ENCODE results near the gene ENPP1. TPM values are rescaled to one million over a fixed set of nuclear protein-coding genes. Genes with fewer than 3 reads are reported as not detected.

ENPP1 gene
- total and polyA plus RNA-seq, 2 of the 4 experiments (the other 2 are of a cell fraction), result 10.9 to 38.9 TPM

DNA sequence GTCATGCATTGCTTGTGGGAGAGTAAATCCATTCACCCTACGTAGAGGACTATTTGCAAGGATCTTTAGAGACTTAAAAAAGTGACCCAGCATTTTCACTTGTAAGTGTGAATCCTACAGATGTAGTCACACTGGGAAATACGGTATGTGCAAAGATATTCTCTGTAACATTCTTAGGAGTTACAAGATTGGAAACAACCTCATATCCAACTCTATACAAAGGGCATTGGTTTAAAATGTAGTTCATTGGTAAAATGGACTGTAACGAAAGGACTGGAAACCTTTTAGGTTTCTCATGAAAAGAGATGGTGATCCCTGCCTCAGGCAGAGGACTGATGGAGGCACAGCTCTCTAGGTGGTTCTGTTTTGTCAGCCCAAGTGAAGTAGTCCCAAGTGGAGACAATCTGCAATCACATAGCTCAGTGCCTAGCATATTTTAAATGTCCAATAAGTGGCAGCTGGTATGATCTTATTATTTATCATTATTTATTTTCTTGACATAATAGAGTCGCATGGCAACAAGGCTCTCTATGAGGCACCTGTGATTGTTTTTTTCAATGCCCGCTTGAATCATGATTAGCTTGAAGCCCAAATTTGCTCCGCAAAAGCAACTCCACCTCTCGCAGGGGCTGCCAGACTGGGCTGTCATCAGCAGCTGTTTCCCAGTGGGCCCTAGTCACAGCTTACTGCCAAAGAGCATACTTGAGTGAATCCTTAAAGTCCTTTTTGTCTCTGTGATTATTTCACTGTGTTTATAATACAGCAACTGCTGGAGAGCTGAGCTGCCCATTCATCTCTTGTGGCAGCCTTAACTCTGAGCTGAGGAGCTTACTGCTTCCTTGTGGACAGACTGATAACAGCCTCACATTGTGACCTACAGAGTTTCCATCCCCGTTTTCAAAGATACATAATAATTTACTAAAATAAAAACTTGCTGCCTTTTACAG lies 19.8 kb upstream of the ENPP1 start (continued):
- TF ChIP-seq, protein P1, sequence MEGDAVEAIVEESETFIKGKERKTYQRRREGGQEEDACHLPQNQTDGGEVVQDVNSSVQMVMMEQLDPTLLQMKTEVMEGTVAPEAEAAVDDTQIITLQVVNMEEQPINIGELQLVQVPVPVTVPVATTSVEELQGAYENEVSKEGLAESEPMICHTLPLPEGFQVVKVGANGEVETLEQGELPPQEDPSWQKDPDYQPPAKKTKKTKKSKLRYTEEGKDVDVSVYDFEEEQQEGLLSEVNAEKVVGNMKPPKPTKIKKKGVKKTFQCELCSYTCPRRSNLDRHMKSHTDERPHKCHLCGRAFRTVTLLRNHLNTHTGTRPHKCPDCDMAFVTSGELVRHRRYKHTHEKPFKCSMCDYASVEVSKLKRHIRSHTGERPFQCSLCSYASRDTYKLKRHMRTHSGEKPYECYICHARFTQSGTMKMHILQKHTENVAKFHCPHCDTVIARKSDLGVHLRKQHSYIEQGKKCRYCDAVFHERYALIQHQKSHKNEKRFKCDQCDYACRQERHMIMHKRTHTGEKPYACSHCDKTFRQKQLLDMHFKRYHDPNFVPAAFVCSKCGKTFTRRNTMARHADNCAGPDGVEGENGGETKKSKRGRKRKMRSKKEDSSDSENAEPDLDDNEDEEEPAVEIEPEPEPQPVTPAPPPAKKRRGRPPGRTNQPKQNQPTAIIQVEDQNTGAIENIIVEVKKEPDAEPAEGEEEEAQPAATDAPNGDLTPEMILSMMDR (conservative IDR thresholded peaks at IDR 0.05; ENCODE audit: low read depth, low read length), result peak; percentile 42
- TF ChIP-seq MAZ (IDR thresholded peaks at IDR 0.05; ENCODE audit: borderline replicate concordance, low read depth, low read length) (no peak), POLR2A (IDR thresholded peaks at IDR 0.05; ENCODE audit: low read depth, low read length) (no peak)

All from IMR-90 (cell line).